Measurements from ENCODE around the gene HCCS. TPM values are rescaled to one million over a fixed set of nuclear protein-coding genes. Genes with fewer than 3 reads are reported as not detected.
A peak's percentile ranks its signal among the peaks of the same experiment; 100 is the strongest.

Gene HCCS
- total and polyA plus RNA-seq, 2 experiments from 2014 or later = 20.3 to 40.0 TPM

DNA sequence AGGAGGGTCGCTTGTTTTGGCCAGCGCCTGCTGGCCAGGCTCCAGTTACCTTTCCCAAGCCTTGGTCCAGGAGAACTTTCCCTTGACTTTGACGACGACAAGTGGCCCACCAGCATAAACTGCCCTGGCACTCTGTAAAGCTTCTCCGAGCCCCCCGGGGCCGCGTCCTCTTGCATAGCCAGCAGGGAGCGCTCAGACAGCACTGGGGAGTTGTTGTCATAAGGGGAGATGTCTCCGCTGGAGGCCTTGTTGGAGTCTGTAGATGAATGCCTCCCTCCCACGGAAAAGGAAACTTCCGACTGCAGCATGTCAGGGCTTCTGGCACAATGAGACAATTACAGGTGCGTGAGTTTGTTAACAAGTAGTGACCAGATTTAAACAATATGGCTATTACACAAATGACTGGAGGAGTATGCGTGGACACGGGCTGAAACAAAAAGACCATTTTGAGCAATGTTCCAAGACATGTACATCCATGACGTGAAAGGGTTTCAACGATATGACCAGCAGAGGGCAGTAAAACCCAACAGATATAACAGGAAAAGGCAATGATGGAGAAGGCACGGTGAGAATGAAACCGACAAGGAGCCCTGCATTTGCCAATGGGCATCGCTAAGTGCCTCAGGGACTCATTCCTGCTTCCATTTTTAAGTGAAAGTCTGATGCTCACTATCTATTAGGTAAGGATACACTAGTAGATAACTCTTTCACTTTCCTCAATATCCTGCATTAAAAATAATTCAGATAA lies 33.0 kb downstream of the HCCS start:
- Histone ChIP-seq H3K9me3 (ENCODE audit: low read depth) (no peaks in the 10 kb centered on the region), H3K4me3 (no peak overlapping the region), H3K9me2 (replicated peaks; ENCODE audit: insufficient read depth) (no peaks in the 10 kb centered on the region), H3K27ac (no peak overlapping the region), H4K20me1 (ENCODE audit: insufficient read depth, poor library complexity, severe bottlenecking) (no peaks in the 10 kb centered on the region), H3K27me3 (no peaks in the 10 kb centered on the region), H3K36me3 (replicated peaks; ENCODE audit: insufficient read depth, low read depth) (no peaks in the 10 kb centered on the region), H3K79me2 (no peaks in the 10 kb centered on the region), H3K4me1 (ENCODE audit: insufficient read depth) (no peaks in the 10 kb centered on the region), H3K4me2 (no peak overlapping the region), H2AFZ (no peak overlapping the region)
- DNase-seq (ENCODE audit: low spot score) = peak; percentile 85
- WGBS (ENCODE audit: low lambda C conversion rate, missing lambda C conversion rate) = 55% methylated on average over 20 of the region's 20 CpGs
- TF ChIP-seq CTCF (IDR thresholded peaks at IDR 0.05; ENCODE audit: poor library complexity) (peak; percentile 60), EZH2phosphoT487 (IDR thresholded peaks at IDR 0.05; ENCODE audit: low read depth, severe bottlenecking, unreplicated experiment) (no peak)

DNA sequence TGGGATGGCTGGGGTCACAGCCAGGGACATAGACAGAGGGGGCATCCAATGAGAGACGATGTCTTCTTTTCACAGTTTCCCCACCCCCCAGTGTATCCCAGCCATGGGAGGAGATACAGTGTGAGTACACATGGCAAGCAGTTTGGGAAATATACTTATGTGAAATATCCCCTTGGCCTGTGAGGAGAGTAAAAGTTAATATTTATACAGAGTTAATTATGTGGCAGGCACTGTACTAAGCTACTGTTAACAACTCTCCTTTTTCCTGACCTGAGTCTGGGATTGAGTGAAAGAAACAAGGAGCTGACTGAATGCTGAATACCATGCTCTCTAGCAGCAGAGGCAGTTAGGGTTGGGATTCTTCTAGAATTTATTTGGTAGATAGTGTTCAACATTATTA lies 35.3 kb downstream of the HCCS start:
- H2AFZ ChIP-seq = no peak overlapping the region
- H3K4me3 ChIP-seq = no peak overlapping the region
- no peak for DNase-seq (ENCODE audit: low spot score)
- 85% methylated on average over 1 of the region's 1 CpG for WGBS (ENCODE audit: low lambda C conversion rate, missing lambda C conversion rate)
- no peaks in the 10 kb centered on the region for H3K79me2 ChIP-seq
- no peaks in the 10 kb centered on the region for H3K27me3 ChIP-seq
- H3K36me3 ChIP-seq (replicated peaks; ENCODE audit: insufficient read depth, low read depth) = no peaks in the 10 kb centered on the region
- H3K4me1 ChIP-seq (ENCODE audit: insufficient read depth) = peaks cover 2% of the 10 kb centered on the region
- no peak overlapping the region for H3K4me2 ChIP-seq
- no peak overlapping the region for H3K27ac ChIP-seq
- no peaks in the 10 kb centered on the region for H4K20me1 ChIP-seq (ENCODE audit: insufficient read depth, poor library complexity, severe bottlenecking)
- no peaks in the 10 kb centered on the region for H3K9me2 ChIP-seq (replicated peaks; ENCODE audit: insufficient read depth)
- TF ChIP-seq EZH2 (IDR thresholded peaks at IDR 0.05; ENCODE audit: borderline replicate concordance) (no peak), EZH2phosphoT487 (IDR thresholded peaks at IDR 0.05; ENCODE audit: low read depth, severe bottlenecking, unreplicated experiment) (no peak), CTCF (IDR thresholded peaks at IDR 0.05; ENCODE audit: poor library complexity) (no peak)
- no peaks in the 10 kb centered on the region for H3K9me3 ChIP-seq (ENCODE audit: low read depth)

GRCh38 chrX:11148401-11148800 lies 37.3 kb downstream of the HCCS start:
- no peaks in the 10 kb centered on the region for H3K36me3 ChIP-seq (replicated peaks; ENCODE audit: insufficient read depth, low read depth)
- no peaks in the 10 kb centered on the region for H4K20me1 ChIP-seq (ENCODE audit: insufficient read depth, poor library complexity, severe bottlenecking)
- H3K27me3 ChIP-seq = no peaks in the 10 kb centered on the region
- no peak overlapping the region for H3K4me3 ChIP-seq
- no peak for DNase-seq (ENCODE audit: low spot score)
- H3K79me2 ChIP-seq = no peaks in the 10 kb centered on the region
- H2AFZ ChIP-seq = no peak overlapping the region
- H3K9me3 ChIP-seq (ENCODE audit: low read depth) = no peaks in the 10 kb centered on the region
- no peak overlapping the region for H3K27ac ChIP-seq
- TF ChIP-seq EZH2phosphoT487 (IDR thresholded peaks at IDR 0.05; ENCODE audit: low read depth, severe bottlenecking, unreplicated experiment) = no peak
- no peak for TF ChIP-seq EZH2 (IDR thresholded peaks at IDR 0.05; ENCODE audit: borderline replicate concordance)
- TF ChIP-seq CTCF (IDR thresholded peaks at IDR 0.05; ENCODE audit: poor library complexity) = no peak
- H3K4me1 ChIP-seq (ENCODE audit: insufficient read depth) = peaks cover 9% of the 10 kb centered on the region
- H3K9me2 ChIP-seq (replicated peaks; ENCODE audit: insufficient read depth) = no peaks in the 10 kb centered on the region
- 89% methylated on average over 7 of the region's 7 CpGs for WGBS (ENCODE audit: low lambda C conversion rate, missing lambda C conversion rate)
- no peak overlapping the region for H3K4me2 ChIP-seq

Measured in hepatocyte (in vitro differentiated cells).